ENCODE data around the gene LMAN1L. TPM values are rescaled to one million over a fixed set of nuclear protein-coding genes. Genes with fewer than 3 reads are reported as not detected.
A peak's percentile ranks its signal among the peaks of the same experiment; 100 is the strongest.

LMAN1L gene
- total RNA-seq, 1 experiment from 2014 or later: not detected

DNA sequence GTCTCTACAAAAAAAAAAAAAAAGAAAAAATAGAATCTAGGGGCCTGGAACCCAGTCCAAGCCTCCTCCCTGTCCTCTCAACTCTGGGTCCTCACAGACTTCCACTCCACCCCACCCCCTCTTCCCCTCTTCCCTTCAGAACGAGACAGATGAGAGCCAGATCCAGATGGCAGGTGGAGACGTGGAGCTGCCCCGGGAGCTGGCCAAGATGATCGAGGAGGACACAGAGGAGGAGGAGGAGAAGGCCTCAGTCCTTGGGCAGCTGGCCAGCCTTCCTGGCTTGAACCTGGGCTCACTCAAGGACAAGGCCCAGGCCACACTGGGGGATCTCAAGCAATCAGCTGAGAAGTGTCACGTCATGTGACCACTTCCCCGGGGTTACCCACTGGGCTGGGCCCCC lies 17.4 kb downstream of the LMAN1L start:
- Mint-ChIP-seq H3K27ac (no peak overlapping the region), H3K4me3 (no peak overlapping the region), H3K27me3 (ENCODE audit: low read depth) (peaks cover 39% of the 10 kb centered on the region), H3K9me3 (no peaks in the 10 kb centered on the region), H3K4me1 (peaks cover 8% of the 10 kb centered on the region), H3K36me3 (no peaks in the 10 kb centered on the region)
- TF ChIP-seq USF2 (CRISPR knock-in tag; IDR thresholded peaks at IDR 0.05) (0 out of 2 replicates have a peak, but pooled peaks have one; percentile 32), JAZF1 (CRISPR knock-in tag; IDR thresholded peaks at IDR 0.05) (no peak), TCF7 (CRISPR knock-in tag; IDR thresholded peaks at IDR 0.05; ENCODE audit: low read depth) (no peak)
- TF ChIP-seq, protein P1, sequence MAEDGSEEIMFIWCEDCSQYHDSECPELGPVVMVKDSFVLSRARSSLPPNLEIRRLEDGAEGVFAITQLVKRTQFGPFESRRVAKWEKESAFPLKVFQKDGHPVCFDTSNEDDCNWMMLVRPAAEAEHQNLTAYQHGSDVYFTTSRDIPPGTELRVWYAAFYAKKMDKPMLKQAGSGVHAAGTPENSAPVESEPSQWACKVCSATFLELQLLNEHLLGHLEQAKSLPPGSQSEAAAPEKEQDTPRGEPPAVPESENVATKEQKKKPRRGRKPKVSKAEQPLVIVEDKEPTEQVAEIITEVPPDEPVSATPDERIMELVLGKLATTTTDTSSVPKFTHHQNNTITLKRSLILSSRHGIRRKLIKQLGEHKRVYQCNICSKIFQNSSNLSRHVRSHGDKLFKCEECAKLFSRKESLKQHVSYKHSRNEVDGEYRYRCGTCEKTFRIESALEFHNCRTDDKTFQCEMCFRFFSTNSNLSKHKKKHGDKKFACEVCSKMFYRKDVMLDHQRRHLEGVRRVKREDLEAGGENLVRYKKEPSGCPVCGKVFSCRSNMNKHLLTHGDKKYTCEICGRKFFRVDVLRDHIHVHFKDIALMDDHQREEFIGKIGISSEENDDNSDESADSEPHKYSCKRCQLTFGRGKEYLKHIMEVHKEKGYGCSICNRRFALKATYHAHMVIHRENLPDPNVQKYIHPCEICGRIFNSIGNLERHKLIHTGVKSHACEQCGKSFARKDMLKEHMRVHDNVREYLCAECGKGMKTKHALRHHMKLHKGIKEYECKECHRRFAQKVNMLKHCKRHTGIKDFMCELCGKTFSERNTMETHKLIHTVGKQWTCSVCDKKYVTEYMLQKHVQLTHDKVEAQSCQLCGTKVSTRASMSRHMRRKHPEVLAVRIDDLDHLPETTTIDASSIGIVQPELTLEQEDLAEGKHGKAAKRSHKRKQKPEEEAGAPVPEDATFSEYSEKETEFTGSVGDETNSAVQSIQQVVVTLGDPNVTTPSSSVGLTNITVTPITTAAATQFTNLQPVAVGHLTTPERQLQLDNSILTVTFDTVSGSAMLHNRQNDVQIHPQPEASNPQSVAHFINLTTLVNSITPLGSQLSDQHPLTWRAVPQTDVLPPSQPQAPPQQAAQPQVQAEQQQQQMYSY (CRISPR knock-in tag; IDR thresholded peaks at IDR 0.05): no peak
- DNase-seq (ENCODE audit: low spot score) (no peak), ATAC-seq (no peak)
- CTCF ChIA-PET: interaction anchor here (1.4 to 5.2 kb wide), 3 partner anchors 42 to 121 kb away, joined by 4 to 26 read pairs (median 7); no protein-coding TSS in a partner anchor
- POLR2A ChIA-PET: no interaction called here

- H3K27me3 Mint-ChIP-seq (ENCODE audit: low read depth): peaks cover 30% of the 10 kb centered on the region
- no peaks in the 10 kb centered on the region for H3K9me3 Mint-ChIP-seq
- no peak overlapping the region for H3K27ac Mint-ChIP-seq
- POLR2A ChIA-PET: no interaction called here
- DNase-seq (ENCODE audit: low spot score) (no peak), ATAC-seq (no peak)
- H3K36me3 Mint-ChIP-seq: no peaks in the 10 kb centered on the region
- no peak overlapping the region for H3K4me3 Mint-ChIP-seq
- no peak for TF ChIP-seq ATF1 (CRISPR knock-in tag; IDR thresholded peaks at IDR 0.05)
- TF ChIP-seq SMAD4 (CRISPR knock-in tag; IDR thresholded peaks at IDR 0.05): no peak
- TF ChIP-seq, protein P2, sequence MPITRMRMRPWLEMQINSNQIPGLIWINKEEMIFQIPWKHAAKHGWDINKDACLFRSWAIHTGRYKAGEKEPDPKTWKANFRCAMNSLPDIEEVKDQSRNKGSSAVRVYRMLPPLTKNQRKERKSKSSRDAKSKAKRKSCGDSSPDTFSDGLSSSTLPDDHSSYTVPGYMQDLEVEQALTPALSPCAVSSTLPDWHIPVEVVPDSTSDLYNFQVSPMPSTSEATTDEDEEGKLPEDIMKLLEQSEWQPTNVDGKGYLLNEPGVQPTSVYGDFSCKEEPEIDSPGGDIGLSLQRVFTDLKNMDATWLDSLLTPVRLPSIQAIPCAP (CRISPR knock-in tag; IDR thresholded peaks at IDR 0.05): no peak
- TF ChIP-seq CBFB (CRISPR knock-in tag; IDR thresholded peaks at IDR 0.05; ENCODE audit: low read depth): no peak
- TF ChIP-seq, protein P3, sequence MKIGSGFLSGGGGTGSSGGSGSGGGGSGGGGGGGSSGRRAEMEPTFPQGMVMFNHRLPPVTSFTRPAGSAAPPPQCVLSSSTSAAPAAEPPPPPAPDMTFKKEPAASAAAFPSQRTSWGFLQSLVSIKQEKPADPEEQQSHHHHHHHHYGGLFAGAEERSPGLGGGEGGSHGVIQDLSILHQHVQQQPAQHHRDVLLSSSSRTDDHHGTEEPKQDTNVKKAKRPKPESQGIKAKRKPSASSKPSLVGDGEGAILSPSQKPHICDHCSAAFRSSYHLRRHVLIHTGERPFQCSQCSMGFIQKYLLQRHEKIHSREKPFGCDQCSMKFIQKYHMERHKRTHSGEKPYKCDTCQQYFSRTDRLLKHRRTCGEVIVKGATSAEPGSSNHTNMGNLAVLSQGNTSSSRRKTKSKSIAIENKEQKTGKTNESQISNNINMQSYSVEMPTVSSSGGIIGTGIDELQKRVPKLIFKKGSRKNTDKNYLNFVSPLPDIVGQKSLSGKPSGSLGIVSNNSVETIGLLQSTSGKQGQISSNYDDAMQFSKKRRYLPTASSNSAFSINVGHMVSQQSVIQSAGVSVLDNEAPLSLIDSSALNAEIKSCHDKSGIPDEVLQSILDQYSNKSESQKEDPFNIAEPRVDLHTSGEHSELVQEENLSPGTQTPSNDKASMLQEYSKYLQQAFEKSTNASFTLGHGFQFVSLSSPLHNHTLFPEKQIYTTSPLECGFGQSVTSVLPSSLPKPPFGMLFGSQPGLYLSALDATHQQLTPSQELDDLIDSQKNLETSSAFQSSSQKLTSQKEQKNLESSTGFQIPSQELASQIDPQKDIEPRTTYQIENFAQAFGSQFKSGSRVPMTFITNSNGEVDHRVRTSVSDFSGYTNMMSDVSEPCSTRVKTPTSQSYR (CRISPR knock-in tag; IDR thresholded peaks at IDR 0.05): no peak
- TF ChIP-seq ZNF416 (CRISPR knock-in tag; IDR thresholded peaks at IDR 0.05): no peak
- no peak for TF ChIP-seq ETV6 (CRISPR knock-in tag; IDR thresholded peaks at IDR 0.05)
- TF ChIP-seq NR3C1 (CRISPR knock-in tag; conservative IDR thresholded peaks at IDR 0.05; ENCODE audit: low read depth): no peak
- CTCF ChIA-PET: interaction anchor here (1.1 to 2.6 kb wide), 4 partner anchors 43 to 71 kb away, joined by 3 to 7 read pairs (median 5); no protein-coding TSS in a partner anchor
- peaks cover 13% of the 10 kb centered on the region for H3K4me1 Mint-ChIP-seq
Observed at GRCh38 chr15:74830868-74831267, 18.2 kb downstream of the LMAN1L start.

GRCh38 chr15:74831813-74832495 lies 19.3 kb downstream of the LMAN1L start:
- Mint-ChIP-seq H3K4me1 (peaks cover 8% of the 10 kb centered on the region), H3K9me3 (no peaks in the 10 kb centered on the region), H3K27ac (no peak overlapping the region), H3K36me3 (no peaks in the 10 kb centered on the region; the same call in 1 of the 2 replicates), H3K27me3 (ENCODE audit: low read depth) (peaks cover 21% of the 10 kb centered on the region), H3K4me3 (no peak overlapping the region)
- ChIA-PET CTCF (interaction anchor here (1.1 to 2.6 kb wide), 3 partner anchors 44 to 70 kb away, joined by 3 to 7 read pairs (median 7); no protein-coding TSS in a partner anchor), POLR2A (no interaction called here)
- DNase-seq (ENCODE audit: low spot score) (no peak), ATAC-seq (no peak)
- no peak for TF ChIP-seq ELF4 (CRISPR knock-in tag; IDR thresholded peaks at IDR 0.05; ENCODE audit: low read depth)
- no peak for TF ChIP-seq TEAD4 (CRISPR knock-in tag; IDR thresholded peaks at IDR 0.05)
- TF ChIP-seq, protein P4, sequence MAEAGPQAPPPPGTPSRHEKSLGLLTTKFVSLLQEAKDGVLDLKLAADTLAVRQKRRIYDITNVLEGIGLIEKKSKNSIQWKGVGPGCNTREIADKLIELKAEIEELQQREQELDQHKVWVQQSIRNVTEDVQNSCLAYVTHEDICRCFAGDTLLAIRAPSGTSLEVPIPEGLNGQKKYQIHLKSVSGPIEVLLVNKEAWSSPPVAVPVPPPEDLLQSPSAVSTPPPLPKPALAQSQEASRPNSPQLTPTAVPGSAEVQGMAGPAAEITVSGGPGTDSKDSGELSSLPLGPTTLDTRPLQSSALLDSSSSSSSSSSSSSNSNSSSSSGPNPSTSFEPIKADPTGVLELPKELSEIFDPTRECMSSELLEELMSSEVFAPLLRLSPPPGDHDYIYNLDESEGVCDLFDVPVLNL (CRISPR knock-in tag; IDR thresholded peaks at IDR 0.05; ENCODE audit: borderline replicate concordance, low read depth): no peak
- TF ChIP-seq, protein P5, sequence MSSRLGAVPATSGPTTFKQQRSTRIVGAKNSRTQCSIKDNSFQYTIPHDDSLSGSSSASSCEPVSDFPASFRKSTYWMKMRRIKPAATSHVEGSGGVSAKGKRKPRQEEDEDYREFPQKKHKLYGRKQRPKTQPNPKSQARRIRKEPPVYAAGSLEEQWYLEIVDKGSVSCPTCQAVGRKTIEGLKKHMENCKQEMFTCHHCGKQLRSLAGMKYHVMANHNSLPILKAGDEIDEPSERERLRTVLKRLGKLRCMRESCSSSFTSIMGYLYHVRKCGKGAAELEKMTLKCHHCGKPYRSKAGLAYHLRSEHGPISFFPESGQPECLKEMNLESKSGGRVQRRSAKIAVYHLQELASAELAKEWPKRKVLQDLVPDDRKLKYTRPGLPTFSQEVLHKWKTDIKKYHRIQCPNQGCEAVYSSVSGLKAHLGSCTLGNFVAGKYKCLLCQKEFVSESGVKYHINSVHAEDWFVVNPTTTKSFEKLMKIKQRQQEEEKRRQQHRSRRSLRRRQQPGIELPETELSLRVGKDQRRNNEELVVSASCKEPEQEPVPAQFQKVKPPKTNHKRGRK (CRISPR knock-in tag; IDR thresholded peaks at IDR 0.05; ENCODE audit: borderline replicate concordance): no peak
- TF ChIP-seq, protein P2 (CRISPR knock-in tag; IDR thresholded peaks at IDR 0.05): no peak
- no peak for TF ChIP-seq NR3C1 (CRISPR knock-in tag; conservative IDR thresholded peaks at IDR 0.05; ENCODE audit: low read depth)
- TF ChIP-seq ZNF263 (CRISPR knock-in tag; IDR thresholded peaks at IDR 0.05; ENCODE audit: low read depth): no peak
- no peak for TF ChIP-seq NFYB (CRISPR knock-in tag; conservative IDR thresholded peaks at IDR 0.05; ENCODE audit: low read depth)
- no peak for TF ChIP-seq ATF1 (CRISPR knock-in tag; IDR thresholded peaks at IDR 0.05)
- no peak for TF ChIP-seq MYBL2 (CRISPR knock-in tag; IDR thresholded peaks at IDR 0.05)
